NCI-H2081 treated with DMSO at 0.1 percent for 48 hours (cell line): ENCODE data around the gene EYS.

Experiments
- DNase-seq: peaks from one replicate; lab custom pipeline; 2025; lab: John Stamatoyannopoulos, UW

EYS gene

DNA sequence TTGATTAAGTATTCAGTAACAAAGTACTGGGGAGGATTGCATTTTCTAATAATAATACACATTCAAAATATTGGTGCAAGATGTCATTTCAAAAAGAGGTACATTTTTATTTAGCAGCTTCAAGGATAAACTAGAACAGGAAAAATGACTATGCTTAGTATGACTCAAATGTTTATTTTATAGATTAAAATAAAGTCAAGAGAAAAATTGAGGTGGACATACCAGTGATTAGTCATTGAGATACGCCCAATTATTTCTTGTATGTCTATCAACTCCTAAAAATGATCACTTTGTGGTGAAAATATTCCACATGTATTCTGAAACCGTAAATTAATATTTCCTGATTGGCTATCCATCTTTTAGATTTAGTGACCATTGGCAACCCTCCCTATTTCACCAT, 1974.7 kb downstream of the EYS start:
- no peak for DNase-seq

- DNase-seq, result no peak
Observed at GRCh38 chr6:63731930-63732329, 1975.1 kb downstream of the EYS start.

DNA sequence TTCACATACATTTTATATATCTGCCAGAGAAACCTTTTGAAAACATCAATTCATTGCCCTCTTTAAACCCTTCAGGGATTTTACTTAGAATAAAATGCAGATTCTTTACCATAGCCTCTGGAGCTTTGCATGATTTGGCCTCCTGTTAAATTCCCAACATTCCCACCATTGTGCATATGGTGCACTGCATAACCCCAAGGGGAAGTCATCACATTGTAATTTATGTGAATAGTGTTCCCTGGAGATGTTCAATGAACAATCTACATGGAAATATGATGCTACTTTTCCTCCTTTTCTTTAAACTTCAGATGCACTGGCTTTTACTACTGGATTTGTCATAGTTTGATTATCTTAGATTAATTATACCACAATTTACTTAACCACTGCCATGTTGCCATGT, 1976.7 kb downstream of the EYS start:
- DNase-seq, result no peak

DNA sequence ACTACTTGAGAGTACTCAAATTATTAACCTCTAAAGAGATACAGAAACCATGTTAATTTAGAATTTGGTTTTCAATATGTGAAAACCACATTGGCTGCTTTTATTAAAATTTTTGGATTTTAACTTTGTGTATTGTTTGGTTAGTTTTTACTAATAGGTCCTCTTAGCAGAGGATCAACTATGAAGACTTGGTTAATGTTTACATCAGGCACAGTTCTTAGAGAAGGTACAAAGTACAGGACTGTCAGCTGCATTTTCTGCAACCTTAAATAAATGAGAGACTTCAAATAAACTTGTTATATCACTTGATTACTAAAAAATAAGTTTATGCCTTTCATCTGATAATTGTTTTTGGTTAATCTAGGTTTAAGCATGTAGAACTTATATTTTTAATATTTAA, 1982.3 kb downstream of the EYS start:
- DNase-seq, result no peak

- no peak for DNase-seq
Observed at GRCh38 chr6:63721181-63721580, 1985.8 kb downstream of the EYS start.

DNA sequence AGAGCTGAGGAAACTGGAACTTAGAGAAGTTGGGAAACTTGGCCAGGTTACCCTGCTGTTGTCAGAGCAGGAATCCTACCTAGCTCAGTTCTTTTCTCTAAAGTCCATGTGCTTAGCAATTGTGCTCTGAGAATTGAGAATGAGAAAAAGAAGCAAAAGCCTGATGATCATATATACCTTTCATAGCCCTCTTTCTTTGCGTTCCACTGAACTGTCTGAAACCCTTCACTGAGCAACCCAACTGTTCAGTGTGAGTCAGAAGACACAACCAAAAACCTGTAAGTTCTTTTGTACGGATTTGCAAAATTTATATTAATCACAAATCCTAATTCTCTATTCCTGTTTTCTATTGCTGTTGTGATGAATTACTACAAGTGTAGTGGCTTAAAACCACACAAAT, 1990.9 kb downstream of the EYS start:
- no peak for DNase-seq

- DNase-seq, result no peak
Observed at GRCh38 chr6:63714091-63714490, 1992.9 kb downstream of the EYS start.

- DNase-seq, result no peak
Observed at GRCh38 chr6:63713332-63713731, 1993.7 kb downstream of the EYS start.

- no peak for DNase-seq
Observed at GRCh38 chr6:63709148-63709547, 1997.9 kb downstream of the EYS start.

DNA sequence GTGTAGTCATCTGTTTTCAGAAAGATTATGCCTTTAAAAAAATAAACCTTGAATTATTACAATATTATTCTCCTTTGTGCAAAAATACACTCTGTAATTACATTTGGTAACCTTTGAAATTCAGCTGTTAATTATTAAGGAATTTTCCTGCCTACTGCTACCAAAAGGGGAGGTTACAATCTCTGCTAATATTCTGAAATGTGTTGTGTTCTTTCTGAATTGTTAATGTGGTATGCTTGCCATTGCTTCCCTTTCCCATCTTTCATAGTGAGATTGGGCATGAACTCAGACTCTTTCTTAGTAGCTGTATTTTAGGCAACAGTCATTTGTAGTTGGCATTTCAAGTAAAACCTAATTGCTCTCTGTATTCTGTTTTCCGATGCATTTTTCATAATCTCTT, 1998.4 kb downstream of the EYS start:
- no peak for DNase-seq

DNA sequence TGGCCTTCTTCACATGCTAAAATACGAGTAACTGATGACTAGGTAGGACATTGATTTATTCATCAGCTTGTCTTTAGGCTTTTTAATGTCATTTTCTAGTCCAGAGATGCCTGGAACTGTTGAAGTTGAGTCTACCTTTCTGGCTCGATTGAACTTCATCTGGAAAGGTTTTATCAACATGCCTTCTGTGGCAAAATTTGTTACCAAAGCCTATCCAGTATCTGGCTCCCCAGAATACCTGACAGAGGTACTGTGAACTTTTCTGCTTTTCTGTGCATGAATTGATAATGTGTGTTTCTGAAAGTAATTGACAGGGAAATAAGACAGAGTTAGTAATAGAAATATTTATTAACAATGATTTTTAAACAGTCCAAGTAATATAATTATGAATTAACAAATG, 2000.4 kb downstream of the EYS start:
- DNase-seq, result no peak

DNA sequence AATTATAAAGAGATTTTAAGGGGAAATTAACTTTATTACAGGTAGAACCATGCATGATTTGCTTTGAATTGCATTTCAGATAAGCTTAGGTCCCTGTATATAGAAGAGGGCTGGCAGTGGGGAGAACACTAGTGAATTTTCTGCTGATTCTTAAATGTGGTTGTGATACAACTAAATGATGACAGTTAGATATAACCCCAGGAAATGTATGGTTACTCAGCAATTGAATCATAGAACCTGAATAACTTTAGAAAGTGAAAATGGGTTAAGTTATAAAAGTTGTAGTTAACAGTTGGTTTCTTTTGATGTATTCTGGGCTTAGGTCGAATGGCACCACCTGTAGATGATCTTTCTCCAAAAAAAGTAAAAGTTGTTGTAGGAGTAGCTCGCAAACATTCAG, 2001.3 kb downstream of the EYS start:
- DNase-seq, result no peak

DNA sequence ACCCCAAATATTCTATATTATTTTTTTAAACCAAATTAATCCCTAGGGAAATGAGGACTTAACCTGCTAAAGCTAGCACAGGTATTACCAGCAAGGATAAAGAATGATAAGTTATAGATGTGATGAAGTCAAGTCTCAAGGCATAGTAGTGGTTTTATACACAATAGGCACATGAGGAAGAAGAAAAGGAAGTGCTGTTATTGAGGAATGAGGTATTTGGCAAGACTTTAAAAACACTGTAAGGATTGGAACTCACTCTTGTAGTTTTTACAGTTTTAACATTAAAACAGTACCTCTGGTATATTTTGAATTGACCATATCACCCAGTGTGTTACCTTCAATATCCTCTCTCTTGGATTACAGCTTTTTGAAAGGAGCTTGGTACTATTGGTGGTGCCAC, 2016.8 kb downstream of the EYS start:
- DNase-seq, result no peak

DNA sequence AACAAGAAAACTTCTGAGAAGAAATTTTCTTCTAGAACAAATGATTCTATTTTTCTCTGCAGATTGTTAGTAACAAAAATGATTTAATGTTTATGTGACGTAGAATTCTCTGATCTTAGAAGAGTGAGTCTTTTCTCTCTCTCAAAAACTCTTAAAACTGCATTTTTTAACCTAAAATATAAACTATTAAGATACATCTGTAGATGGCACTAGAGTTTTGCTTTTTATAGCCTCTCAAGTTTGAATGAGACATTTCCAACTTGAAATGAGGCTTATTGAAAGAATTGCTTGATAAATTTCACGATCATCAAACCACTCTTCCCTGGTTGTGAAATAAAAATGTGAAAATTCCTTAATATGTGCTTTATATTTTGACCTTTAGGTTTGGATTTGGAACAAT, 2017.6 kb downstream of the EYS start:
- no peak for DNase-seq

GRCh38 chr6:63685446-63686379, 2021.3 kb downstream of the EYS start:
- DNase-seq, result no peak

GRCh38 chr6:63683071-63683603, 2023.9 kb downstream of the EYS start:
- no peak for DNase-seq

GRCh38 chr6:63677282-63677681, 2029.7 kb downstream of the EYS start:
- no peak for DNase-seq

- no peak for DNase-seq
Observed at GRCh38 chr6:63676412-63677114, 2030.5 kb downstream of the EYS start.

DNA sequence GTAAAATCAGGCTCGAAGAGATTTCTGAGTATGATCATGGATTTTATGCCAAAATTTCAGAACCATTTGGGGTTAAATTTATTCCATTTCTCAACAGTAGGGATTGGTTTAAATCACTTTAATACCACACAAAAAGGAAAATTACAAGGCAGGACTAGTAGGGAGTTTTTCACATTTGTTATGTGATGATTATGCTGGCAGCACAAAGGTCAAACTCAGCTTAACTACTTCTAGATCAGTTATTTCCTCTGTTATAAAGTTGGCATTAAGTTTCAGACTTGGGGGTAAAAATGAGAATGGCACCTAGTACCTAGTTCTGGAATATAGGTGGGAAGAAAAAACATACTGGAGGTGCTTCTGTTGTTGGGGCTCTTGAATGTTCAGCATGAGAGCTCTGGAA, 2031.9 kb downstream of the EYS start:
- DNase-seq, result no peak

- DNase-seq, result no peak
Observed at GRCh38 chr6:63674635-63675034, 2032.4 kb downstream of the EYS start.

DNA sequence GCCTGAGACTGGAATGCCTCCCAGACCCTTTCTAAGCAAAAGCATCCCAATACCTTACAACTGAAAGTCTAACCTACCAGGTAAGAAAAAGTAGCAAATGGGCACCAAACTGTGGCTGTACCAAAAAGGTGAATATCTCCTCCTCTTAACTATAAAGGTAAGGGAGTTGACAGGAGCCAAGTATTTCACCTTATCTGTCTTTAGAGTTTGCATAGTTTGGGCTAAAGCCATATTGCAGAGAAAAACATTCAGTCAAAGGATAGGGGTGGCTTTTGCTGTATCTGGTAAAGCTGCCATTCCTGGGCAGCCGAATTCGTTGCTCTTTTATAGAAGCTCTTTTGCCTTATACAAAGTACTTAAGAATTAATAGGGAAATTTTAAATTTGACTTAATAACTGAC, 2033.3 kb downstream of the EYS start:
- no peak for DNase-seq

DNA sequence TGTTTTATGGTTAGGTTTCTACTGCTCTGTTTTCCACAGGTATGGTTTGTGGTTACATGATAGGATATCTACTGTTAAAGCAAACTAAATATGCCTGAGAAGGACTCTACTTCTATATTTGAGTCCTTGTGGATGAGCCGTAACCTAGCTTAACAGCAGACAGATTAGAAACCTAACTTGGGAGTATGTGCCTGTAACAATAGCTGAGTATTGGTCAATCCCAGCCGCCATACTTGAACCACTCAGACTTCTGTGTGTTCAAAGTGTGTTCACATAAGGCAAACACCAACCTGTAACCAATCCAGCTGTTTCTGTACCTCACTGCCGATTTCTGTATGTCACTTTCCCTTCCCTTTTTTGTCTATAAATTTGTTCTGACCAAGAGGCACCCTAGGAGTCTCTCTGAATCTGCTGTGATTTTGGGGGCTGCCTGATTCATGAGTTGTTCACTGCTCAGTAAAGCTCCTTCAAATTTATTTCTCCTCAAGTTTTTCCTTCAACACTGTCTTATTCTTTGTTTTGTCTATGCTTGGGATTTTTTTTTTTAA, 2034.4 kb downstream of the EYS start:
- DNase-seq, result no peak
